GM21390 (cell line): ENCODE measurements around the gene MYRF.

Source experiments
- ATAC-seq: cut with Tn5 transposase; IDR thresholded peaks from one replicate; pipeline ENCODE4 v1.9.1; 2021; ENCODE audit not compliant: unreplicated experiment

The MYRF gene

GRCh38 chr11:61793083-61793828, 40.8 kb downstream of the MYRF start:
- ATAC-seq: peak; percentile 19

- ATAC-seq: no peak
These were observed 41.4 kb downstream of the MYRF start for GRCh38 chr11:61793829-61794204.

GRCh38 chr11:61794579-61794978, 42.1 kb downstream of the MYRF start:
- no peak for ATAC-seq

- no peak for ATAC-seq
These were observed 43.0 kb downstream of the MYRF start for GRCh38 chr11:61795459-61795858.

GRCh38 chr11:61795876-61796526, 43.6 kb downstream of the MYRF start:
- ATAC-seq: no peak

- ATAC-seq: no peak
These were observed 45.0 kb downstream of the MYRF start for GRCh38 chr11:61797263-61797944.

- ATAC-seq: no peak
These were observed 47.3 kb downstream of the MYRF start for GRCh38 chr11:61799665-61800284.

- no peak for ATAC-seq
These were observed 48.2 kb downstream of the MYRF start for GRCh38 chr11:61800331-61801281.

GRCh38 chr11:61802605-61803004, 50.2 kb downstream of the MYRF start:
- ATAC-seq: no peak

GRCh38 chr11:61803889-61804647, 51.6 kb downstream of the MYRF start:
- ATAC-seq: no peak

- ATAC-seq: no peak
These were observed 52.7 kb downstream of the MYRF start for GRCh38 chr11:61805146-61805545.

GRCh38 chr11:61806785-61807184, 54.3 kb downstream of the MYRF start:
- ATAC-seq: no peak

GRCh38 chr11:61810671-61811175, 58.3 kb downstream of the MYRF start:
- ATAC-seq: no peak

GRCh38 chr11:61811831-61812230, 59.4 kb downstream of the MYRF start:
- ATAC-seq: no peak

- no peak for ATAC-seq
These were observed 60.4 kb downstream of the MYRF start for GRCh38 chr11:61812736-61813411.

GRCh38 chr11:61814247-61814957, 62.0 kb downstream of the MYRF start:
- ATAC-seq: no peak

- peak; percentile 52 for ATAC-seq
These were observed 62.7 kb downstream of the MYRF start for GRCh38 chr11:61814958-61815789.
